Stimulated activated CD4-positive, alpha-beta T cell treated with anti-CD3 and anti-CD28 coated beads, Interleukin-1b, Interleukin-23, amount 100 ng/mL, for 1 hour (primary cell): ENCODE measurements around the gene CILP2.
A peak's percentile ranks its signal among the peaks of the same experiment; 100 is the strongest.

ENCODE experiments used
- DNase-seq, 2 donors: peaks; one replicate each; pipeline ENCODE4 v3.0.0-alpha.2; 2020; ENCODE audit warnings: low read depth in 2 of 2

Gene CILP2, protein sequence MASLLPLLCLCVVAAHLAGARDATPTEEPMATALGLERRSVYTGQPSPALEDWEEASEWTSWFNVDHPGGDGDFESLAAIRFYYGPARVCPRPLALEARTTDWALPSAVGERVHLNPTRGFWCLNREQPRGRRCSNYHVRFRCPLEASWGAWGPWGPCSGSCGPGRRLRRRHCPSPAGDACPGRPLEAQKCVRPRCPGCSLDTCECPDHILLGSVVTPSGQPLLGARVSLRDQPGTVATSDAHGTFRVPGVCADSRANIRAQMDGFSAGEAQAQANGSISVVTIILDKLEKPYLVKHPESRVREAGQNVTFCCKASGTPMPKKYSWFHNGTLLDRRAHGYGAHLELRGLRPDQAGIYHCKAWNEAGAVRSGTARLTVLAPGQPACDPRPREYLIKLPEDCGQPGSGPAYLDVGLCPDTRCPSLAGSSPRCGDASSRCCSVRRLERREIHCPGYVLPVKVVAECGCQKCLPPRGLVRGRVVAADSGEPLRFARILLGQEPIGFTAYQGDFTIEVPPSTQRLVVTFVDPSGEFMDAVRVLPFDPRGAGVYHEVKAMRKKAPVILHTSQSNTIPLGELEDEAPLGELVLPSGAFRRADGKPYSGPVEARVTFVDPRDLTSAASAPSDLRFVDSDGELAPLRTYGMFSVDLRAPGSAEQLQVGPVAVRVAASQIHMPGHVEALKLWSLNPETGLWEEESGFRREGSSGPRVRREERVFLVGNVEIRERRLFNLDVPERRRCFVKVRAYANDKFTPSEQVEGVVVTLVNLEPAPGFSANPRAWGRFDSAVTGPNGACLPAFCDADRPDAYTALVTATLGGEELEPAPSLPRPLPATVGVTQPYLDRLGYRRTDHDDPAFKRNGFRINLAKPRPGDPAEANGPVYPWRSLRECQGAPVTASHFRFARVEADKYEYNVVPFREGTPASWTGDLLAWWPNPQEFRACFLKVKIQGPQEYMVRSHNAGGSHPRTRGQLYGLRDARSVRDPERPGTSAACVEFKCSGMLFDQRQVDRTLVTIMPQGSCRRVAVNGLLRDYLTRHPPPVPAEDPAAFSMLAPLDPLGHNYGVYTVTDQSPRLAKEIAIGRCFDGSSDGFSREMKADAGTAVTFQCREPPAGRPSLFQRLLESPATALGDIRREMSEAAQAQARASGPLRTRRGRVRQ

DNA sequence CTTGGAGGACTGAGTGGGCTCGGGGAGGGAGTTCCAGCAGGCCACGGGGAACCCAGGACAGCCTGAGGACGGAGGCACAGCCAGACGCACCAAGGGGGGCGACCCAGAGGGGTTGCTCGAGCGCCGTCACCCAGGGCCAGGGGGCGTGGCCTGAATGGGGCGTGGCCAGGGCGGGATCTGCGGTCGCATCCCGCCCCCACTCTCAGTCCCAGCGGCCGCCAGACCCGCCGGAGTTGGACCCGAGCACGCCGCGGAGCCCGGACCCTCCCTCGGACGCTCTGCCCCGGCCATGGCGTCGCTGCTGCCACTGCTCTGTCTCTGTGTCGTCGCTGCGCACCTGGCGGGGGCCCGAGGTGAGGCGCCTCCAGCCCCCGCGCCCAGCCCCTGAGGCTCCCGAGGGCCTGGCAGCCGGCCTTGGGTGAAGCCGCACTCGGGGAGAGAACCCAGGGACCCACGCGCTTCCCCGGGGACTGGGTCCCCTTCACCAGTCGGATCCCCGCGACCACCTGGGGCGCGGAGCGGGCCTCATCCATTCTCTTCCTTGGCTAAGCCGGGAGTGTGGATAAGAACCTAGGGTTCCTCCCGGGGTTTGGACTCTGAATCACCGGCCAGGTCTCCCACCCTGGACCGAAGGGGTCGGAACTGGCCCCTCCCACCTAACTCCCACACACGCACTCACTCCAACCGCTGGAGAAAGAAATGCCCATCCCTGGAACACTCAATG, at the start of gene CILP2:
Gene CILP2, plus strand, starts transcription at position 205 of the 724 bp plus-strand sequence. Its CDS starts 85 bp downstream, at position 290.
- DNase-seq, result no peak

GRCh38 chr19:19488875-19489690, 49.0 kb upstream of the CILP2 start:
- DNase-seq, result peak; percentile 45 to 77

DNA sequence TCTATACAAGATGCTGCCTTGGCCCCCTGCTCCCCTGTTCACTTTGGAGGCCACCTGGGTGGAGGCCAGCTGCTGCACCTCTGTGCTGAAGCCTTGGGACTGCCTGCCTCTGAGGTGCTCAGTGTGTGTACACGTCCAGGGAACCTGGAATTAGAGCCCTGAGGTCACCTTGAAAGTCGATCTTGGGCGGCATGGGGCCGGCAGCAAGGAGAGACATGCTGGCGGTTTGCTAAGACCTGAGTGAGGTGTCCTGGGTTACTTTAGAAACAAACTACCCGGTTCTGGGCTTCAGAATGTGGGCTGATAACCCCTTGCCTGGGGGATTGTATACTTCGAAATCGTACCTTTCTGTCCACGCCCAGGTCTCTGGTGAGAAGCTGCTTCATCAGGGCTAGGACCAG, 48.3 kb upstream of the CILP2 start:
- no peak for DNase-seq

DNA sequence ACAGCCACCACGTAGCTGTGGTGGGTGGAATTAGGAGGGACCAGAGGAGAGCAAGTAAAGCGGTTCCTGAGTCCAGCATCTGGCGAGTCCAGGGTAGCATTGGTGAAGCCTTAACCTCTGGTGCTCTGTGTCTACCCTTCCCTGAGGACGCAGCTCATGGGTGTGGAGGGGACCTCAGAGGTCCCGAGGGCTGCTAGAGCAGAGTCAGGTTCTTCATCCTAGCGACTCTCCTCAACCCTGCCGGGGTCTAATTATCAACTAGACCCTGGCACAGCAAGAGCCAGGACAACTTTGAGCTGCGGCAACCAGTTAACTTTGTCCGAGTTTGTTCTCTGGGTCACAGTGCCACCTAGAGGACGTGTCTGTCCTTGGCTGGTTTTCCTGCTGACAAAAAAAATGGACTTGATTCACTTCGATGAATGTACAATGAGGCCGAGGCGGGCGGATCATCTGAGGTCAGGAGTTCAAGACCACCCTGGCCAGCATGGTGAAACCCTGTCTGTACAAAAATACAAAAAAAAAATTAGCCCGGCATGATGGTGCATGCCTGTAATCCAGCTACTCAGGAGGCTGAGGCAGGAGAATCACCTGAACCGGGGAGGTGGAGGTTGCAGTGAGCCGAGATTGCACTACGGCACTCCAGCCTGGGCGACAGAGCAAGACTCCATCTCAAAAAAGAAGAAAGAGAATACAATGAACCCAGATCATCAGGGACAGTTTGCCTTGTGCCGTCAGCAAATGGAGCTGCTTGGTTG, 47.7 kb upstream of the CILP2 start:
- DNase-seq, result peak; percentile 53 to 69

- no peak for DNase-seq
These were observed 46.6 kb upstream of the CILP2 start for GRCh38 chr19:19491321-19492025.

DNA sequence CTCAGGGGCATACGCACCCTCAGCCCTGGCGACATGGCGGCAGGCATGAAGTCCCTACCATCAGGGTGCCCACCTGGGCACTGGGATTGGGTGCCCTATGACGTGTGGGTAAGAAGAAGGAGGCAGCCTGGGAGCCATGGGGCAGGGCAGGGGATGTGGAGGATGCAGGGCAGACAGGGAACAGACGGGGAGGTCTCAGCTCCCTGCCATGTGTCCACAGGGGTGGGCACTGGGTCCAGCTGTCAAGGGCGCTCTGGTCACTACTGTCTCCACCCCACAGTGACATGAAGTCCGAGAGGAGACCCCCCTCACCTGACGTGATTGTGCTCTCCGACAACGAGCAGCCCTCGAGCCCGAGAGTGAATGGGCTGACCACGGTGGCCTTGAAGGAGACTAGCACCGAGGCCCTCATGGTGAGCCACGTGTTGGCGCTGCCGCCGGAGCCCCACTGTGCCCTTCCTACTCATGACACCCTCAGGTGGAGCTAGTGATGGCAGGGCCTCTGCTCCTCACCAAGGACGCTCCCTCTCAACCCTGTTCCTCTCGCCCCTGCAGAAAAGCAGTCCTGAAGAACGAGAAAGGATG, 45.9 kb upstream of the CILP2 start:
- no peak for DNase-seq

GRCh38 chr19:19493841-19494546, 44.1 kb upstream of the CILP2 start:
- DNase-seq, result no peak

DNA sequence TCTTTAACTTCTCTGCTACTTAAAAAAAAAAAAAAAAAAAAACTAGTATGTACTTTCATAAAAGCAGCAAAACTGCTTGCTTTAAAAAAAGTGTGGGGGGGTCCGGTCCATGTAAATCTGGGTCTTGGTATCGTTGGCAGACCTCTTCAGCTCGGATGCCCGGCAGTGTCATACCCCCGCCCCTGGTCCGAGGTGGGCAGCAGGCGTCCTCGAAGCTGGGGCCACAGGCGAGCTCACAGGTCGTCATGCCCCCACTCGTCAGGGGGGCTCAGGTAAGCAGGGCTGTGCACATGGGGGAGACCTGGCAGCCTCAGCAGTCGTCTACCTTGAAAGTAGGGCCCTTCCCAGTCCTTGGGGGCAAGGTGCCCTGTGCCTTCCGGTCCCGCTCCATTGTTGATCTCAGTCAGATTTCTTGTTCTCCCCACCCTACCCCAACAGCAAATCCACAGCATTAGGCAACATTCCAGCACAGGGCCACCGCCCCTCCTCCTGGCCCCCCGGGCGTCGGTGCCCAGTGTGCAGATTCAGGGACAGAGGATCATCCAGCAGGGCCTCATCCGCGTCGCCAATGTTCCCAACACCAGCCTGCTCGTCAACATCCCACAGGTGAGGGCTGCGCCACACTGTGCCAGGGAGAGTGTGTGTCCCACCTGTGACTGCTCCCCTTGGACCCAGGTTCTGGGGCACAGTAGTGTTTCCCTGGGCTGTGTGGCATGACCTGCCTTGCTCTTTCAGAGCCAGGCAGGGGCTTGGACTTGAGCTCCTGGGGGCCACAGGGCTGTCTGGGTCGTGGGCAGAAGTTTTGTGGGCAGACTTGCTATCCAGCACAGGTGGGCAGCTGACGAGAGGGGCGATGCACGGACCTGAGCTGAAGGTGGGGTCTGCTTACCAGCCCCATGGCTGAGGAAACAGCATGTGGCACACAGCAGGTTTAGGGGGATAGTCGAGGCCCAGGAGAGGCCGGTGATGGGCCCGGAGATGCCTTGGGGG, 42.2 kb upstream of the CILP2 start:
- no peak for DNase-seq

DNA sequence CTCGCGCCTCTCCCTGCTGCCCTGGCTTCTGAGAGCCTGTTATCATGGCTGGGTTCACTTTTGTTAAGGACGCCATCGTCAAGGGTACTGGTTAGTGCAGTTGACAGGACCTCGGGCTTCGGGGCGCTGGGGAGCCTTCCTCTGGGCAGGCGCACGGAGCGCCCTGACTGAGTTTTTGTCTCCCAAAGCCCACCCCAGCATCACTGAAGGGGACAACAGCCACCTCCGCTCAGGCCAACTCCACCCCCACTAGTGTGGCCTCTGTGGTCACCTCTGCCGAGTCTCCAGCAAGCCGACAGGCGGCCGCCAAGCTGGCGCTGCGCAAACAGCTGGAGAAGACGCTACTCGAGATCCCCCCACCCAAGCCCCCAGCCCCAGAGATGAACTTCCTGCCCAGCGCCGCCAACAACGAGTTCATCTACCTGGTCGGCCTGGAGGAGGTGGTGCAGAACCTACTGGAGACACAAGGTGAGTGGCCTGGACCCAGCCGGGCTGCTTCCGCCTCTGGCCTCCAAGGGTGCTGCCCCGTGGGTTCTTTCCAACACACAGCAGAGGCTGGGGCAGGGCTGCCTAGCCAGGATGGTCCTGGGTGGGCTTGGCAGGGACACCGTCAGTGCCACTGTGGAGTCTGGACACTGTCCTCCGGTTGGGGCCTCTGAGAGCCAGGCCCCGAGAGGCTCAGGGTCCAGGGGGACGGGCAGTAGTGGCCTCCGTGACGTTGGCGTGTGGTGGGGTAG, 39.6 kb upstream of the CILP2 start:
- no peak for DNase-seq

DNA sequence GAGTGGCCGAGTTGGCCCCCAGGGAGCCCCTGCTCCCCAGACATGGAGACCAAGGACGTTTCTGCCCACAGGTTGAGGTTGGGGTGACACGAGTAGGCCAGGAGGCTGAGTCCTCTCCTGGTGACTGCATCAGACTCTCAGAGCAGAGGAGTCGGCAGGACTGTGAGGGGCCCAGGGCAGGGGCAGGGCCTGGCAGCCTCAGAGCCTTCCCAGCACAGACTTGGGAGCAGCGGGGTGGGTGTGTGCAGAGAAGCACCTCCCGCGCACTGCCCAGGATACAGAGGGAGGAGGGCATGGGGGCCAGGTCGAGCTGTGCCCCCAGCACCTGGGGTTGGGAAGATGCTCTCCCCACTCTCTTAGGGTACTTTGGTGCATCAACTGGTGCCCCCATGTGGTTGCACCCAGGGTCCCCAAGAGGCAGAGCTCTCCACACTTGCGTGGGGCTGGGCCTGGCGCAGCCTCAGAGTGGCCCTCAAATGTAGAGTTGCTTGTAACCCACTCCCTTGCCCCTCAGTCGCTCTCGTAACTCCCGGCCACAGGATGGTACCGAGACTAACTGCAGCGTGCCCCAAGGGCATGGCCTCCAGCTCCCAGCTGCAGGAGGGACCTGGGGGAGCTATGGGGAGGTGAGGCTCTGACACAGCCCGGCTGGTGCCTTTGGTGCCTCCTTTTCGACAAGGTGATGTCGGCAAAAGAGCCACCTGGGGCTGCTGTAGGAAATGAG, 38.6 kb upstream of the CILP2 start:
- no peak for DNase-seq

- no peak for DNase-seq
These were observed 37.0 kb upstream of the CILP2 start for GRCh38 chr19:19500975-19501644.

- DNase-seq, result no peak
These were observed 36.3 kb upstream of the CILP2 start for GRCh38 chr19:19501798-19502197.

DNA sequence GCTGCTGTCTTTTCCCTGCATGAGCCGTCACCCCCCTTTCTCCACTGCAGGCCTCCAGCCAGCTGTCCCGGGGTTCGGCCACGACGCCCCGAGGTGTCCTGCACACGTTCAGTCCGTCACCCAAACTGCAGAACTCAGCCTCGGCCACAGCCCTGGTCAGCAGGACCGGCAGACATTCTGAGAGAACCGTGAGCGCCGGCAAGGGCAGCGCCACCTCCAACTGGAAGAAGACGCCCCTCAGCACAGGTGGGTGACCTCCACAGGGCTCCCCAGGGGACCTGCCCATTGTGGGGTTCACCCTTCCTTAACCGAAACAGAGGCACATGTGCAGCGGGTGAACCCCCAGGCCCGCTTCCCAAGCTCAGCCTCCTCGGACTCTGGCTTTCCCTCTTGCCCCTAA, 35.8 kb upstream of the CILP2 start:
- no peak for DNase-seq

GRCh38 chr19:19502808-19503602, 35.1 kb upstream of the CILP2 start:
- no peak for DNase-seq
